Mammary epithelial cell (primary cell): ENCODE measurements around the gene RARB.

Experiments used
- CTCF ChIP-seq, 2 donors: IDR thresholded peaks in 1 of 2; conservative IDR thresholded peaks in 1 of 2; 2 replicates each; pipeline ENCODE4 v1.5.1; 2011 to 2012; ENCODE audit warnings: inconsistent platforms in 2 of 2, low read length in 2 of 2, mild to moderate bottlenecking in 2 of 2, control low read depth in 1 of 2, low read depth in 1 of 2; ENCODE audit not compliant: insufficient read depth in 1 of 2; ENCODE audit errors: extremely low read depth in 1 of 2
- EZH2 ChIP-seq: IDR thresholded peaks from 2 replicates; pipeline ENCODE4 v1.6.1; 2012; ENCODE audit warnings: low read length, inconsistent platforms, borderline replicate concordance

GRCh38 chr3:25430935-25431770, 3.1 kb downstream of the RARB start:
- no peak for TF ChIP-seq CTCF (conservative IDR thresholded peaks at IDR 0.05 in 1 of 2, IDR thresholded peaks at IDR 0.05 in 1 of 2; ENCODE audit: extremely low read depth in 1 of 2, insufficient read depth in 1 of 2, low read depth in 1 of 2, low read length in 2 of 2)
- no peak for TF ChIP-seq EZH2
